NCI-H2081 treated with DMSO at 0.1 percent for 48 hours (cell line): Measurements from ENCODE around the gene MKS1.

Experiments used
- DNase-seq: peaks from one replicate; lab custom pipeline; 2025; lab: John Stamatoyannopoulos, UW

Gene MKS1

GRCh38 chr17:58219007-58219788, at the start of gene MKS1:
Gene MKS1, minus strand, starts transcription at chr17:58219255. Its CDS starts 25 bp downstream, at chr17:58219230.
- DNase-seq = peak; percentile 82

GRCh38 chr17:58268326-58268725, 49.3 kb upstream of the MKS1 start:
- DNase-seq = no peak

GRCh38 chr17:58267347-58268324, 48.6 kb upstream of the MKS1 start:
- DNase-seq = no peak

- DNase-seq = no peak
Observed at GRCh38 chr17:58265902-58266875, 47.1 kb upstream of the MKS1 start.

- no peak for DNase-seq
Observed at GRCh38 chr17:58265271-58265670, 46.2 kb upstream of the MKS1 start.

- no peak for DNase-seq
Observed at GRCh38 chr17:58264407-58265103, 45.5 kb upstream of the MKS1 start.

- no peak for DNase-seq
Observed at GRCh38 chr17:58263773-58264172, 44.7 kb upstream of the MKS1 start.

GRCh38 chr17:58262149-58262548, 43.1 kb upstream of the MKS1 start:
- no peak for DNase-seq

- no peak for DNase-seq
Observed at GRCh38 chr17:58254803-58255202, 35.7 kb upstream of the MKS1 start.

GRCh38 chr17:58253082-58253481, 34.0 kb upstream of the MKS1 start:
- DNase-seq = no peak

GRCh38 chr17:58252141-58252540, 33.1 kb upstream of the MKS1 start:
- no peak for DNase-seq

- no peak for DNase-seq
Observed at GRCh38 chr17:58250344-58251011, 31.4 kb upstream of the MKS1 start.

- no peak for DNase-seq
Observed at GRCh38 chr17:58249270-58250133, 30.4 kb upstream of the MKS1 start.

- no peak for DNase-seq
Observed at GRCh38 chr17:58248955-58249269, 29.9 kb upstream of the MKS1 start.

- DNase-seq = no peak
Observed at GRCh38 chr17:58247511-58248363, 28.7 kb upstream of the MKS1 start.

GRCh38 chr17:58246781-58247180, 27.7 kb upstream of the MKS1 start:
- DNase-seq = no peak

- no peak for DNase-seq
Observed at GRCh38 chr17:58246104-58246740, 27.2 kb upstream of the MKS1 start.

- DNase-seq = no peak
Observed at GRCh38 chr17:58245428-58246103, 26.5 kb upstream of the MKS1 start.
